ENCODE data around the gene ARHGAP10.

ARHGAP10 gene

GRCh38 chr4:147789596-147789995, 57.7 kb downstream of the ARHGAP10 start:
- DNase-seq: no peak
- Histone ChIP-seq H3K27me3 (ENCODE audit: control insufficient read depth in 1 of 2, insufficient read depth in 1 of 2, low read length in 2 of 2) (no peaks in the 10 kb centered on the region), H3K27ac (ENCODE audit: low read length, poor library complexity, severe bottlenecking) (no peak overlapping the region), H2BK120ac (ENCODE audit: low read depth, low read length) (no peak overlapping the region), H3K4me2 (ENCODE audit: low read length, poor library complexity, severe bottlenecking) (no peak overlapping the region), H3K9me3 (ENCODE audit: control insufficient read depth, low read length) (no peaks in the 10 kb centered on the region), H3K4me3 (ENCODE audit: insufficient read depth in 1 of 2, low read depth in 1 of 2, low read length in 2 of 2) (no peak overlapping the region), H3K4ac (ENCODE audit: low read depth in 1 of 2, low read length in 2 of 2) (no peak overlapping the region), H4K8ac (ENCODE audit: low read length) (no peak overlapping the region), H3K9ac (ENCODE audit: low read length) (no peak overlapping the region), H3K23ac (ENCODE audit: low read length in 2 of 2) (no peak overlapping the region), H3K14ac (ENCODE audit: low read length in 2 of 2) (no peak overlapping the region), H4K91ac (ENCODE audit: low read length) (no peak overlapping the region), H2AFZ (ENCODE audit: low read depth, low read length) (no peak overlapping the region), H2BK12ac (ENCODE audit: low read length in 2 of 2) (no peak overlapping the region), H2BK5ac (ENCODE audit: low read depth, low read length, poor library complexity, severe bottlenecking) (no peak overlapping the region), H2BK15ac (ENCODE audit: low read depth, poor library complexity, severe bottlenecking) (no peak overlapping the region), H3K36me3 (ENCODE audit: control insufficient read depth in 1 of 2, insufficient read depth in 2 of 2, low read depth in 1 of 2, low read length in 2 of 2) (no peaks in the 10 kb centered on the region), H3K79me1 (replicated peaks; ENCODE audit: low read length, poor library complexity, severe bottlenecking) (peaks cover 21% of the 10 kb centered on the region), H2AK5ac (ENCODE audit: low read length, severe bottlenecking) (no peak overlapping the region), H3K18ac (ENCODE audit: low read depth in 1 of 2, low read length in 2 of 2) (no peak overlapping the region), H3K4me1 (ENCODE audit: control insufficient read depth, insufficient read depth, low read depth, low read length) (peaks cover 18% of the 10 kb centered on the region)
- WGBS: 80% methylated on average over 1 of the region's 2 CpGs

GRCh38 chr4:147790412-147790811, 58.5 kb downstream of the ARHGAP10 start:
- WGBS: 100% methylated on average over 1 of the region's 2 CpGs
- no peaks in the 10 kb centered on the region for H3K9me3 ChIP-seq (ENCODE audit: control insufficient read depth, low read length)
- H3K18ac ChIP-seq (ENCODE audit: low read depth in 1 of 2, low read length in 2 of 2): no peak overlapping the region
- H4K91ac ChIP-seq (ENCODE audit: low read length): no peak overlapping the region
- no peak overlapping the region for H3K9ac ChIP-seq (ENCODE audit: low read length)
- H2BK5ac ChIP-seq (ENCODE audit: low read depth, low read length, poor library complexity, severe bottlenecking): no peak overlapping the region
- no peak overlapping the region for H3K27ac ChIP-seq (ENCODE audit: low read length, poor library complexity, severe bottlenecking)
- H3K4me2 ChIP-seq (ENCODE audit: low read length, poor library complexity, severe bottlenecking): no peak overlapping the region
- H3K79me1 ChIP-seq (replicated peaks; ENCODE audit: low read length, poor library complexity, severe bottlenecking): peaks cover 21% of the 10 kb centered on the region
- no peak for DNase-seq
- peak overlapping the region in 1 of 2 experiments; percentile 5 for H3K4me3 ChIP-seq (ENCODE audit: insufficient read depth in 1 of 2, low read depth in 1 of 2, low read length in 2 of 2)
- H2BK15ac ChIP-seq (ENCODE audit: low read depth, poor library complexity, severe bottlenecking): no peak overlapping the region
- no peak overlapping the region for H4K8ac ChIP-seq (ENCODE audit: low read length)
- H3K27me3 ChIP-seq (ENCODE audit: control insufficient read depth in 1 of 2, insufficient read depth in 1 of 2, low read length in 2 of 2): no peaks in the 10 kb centered on the region
- H3K4ac ChIP-seq (ENCODE audit: low read depth in 1 of 2, low read length in 2 of 2): no peak overlapping the region
- H3K4me1 ChIP-seq (ENCODE audit: control insufficient read depth, insufficient read depth, low read depth, low read length): peaks cover 19% of the 10 kb centered on the region
- H2AFZ ChIP-seq (ENCODE audit: low read depth, low read length): no peak overlapping the region
- H2BK120ac ChIP-seq (ENCODE audit: low read depth, low read length): no peak overlapping the region
- H3K36me3 ChIP-seq (ENCODE audit: control insufficient read depth in 1 of 2, insufficient read depth in 2 of 2, low read depth in 1 of 2, low read length in 2 of 2): no peaks in the 10 kb centered on the region
- H3K23ac ChIP-seq (ENCODE audit: low read length in 2 of 2): no peak overlapping the region
- no peak overlapping the region for H2AK5ac ChIP-seq (ENCODE audit: low read length, severe bottlenecking)
- no peak overlapping the region for H3K14ac ChIP-seq (ENCODE audit: low read length in 2 of 2)
- no peak overlapping the region for H2BK12ac ChIP-seq (ENCODE audit: low read length in 2 of 2)

GRCh38 chr4:147791341-147791740, 59.5 kb downstream of the ARHGAP10 start:
- Histone ChIP-seq H2BK12ac (ENCODE audit: low read length in 2 of 2) (no peak overlapping the region), H3K79me1 (replicated peaks; ENCODE audit: low read length, poor library complexity, severe bottlenecking) (peaks cover 21% of the 10 kb centered on the region), H3K23ac (ENCODE audit: low read length in 2 of 2) (no peak overlapping the region), H4K8ac (ENCODE audit: low read length) (no peak overlapping the region), H2BK120ac (ENCODE audit: low read depth, low read length) (no peak overlapping the region), H3K9ac (ENCODE audit: low read length) (no peak overlapping the region), H2BK5ac (ENCODE audit: low read depth, low read length, poor library complexity, severe bottlenecking) (no peak overlapping the region), H3K36me3 (ENCODE audit: control insufficient read depth in 1 of 2, insufficient read depth in 2 of 2, low read depth in 1 of 2, low read length in 2 of 2) (no peaks in the 10 kb centered on the region), H3K9me3 (ENCODE audit: control insufficient read depth, low read length) (no peaks in the 10 kb centered on the region), H2AK5ac (ENCODE audit: low read length, severe bottlenecking) (no peak overlapping the region), H3K18ac (ENCODE audit: low read depth in 1 of 2, low read length in 2 of 2) (no peak overlapping the region), H3K4me1 (ENCODE audit: control insufficient read depth, insufficient read depth, low read depth, low read length) (peaks cover 19% of the 10 kb centered on the region), H4K91ac (ENCODE audit: low read length) (no peak overlapping the region), H3K4me3 (ENCODE audit: insufficient read depth in 1 of 2, low read depth in 1 of 2, low read length in 2 of 2) (no peak overlapping the region), H3K4ac (ENCODE audit: low read depth in 1 of 2, low read length in 2 of 2) (no peak overlapping the region), H3K14ac (ENCODE audit: low read length in 2 of 2) (no peak overlapping the region), H2AFZ (ENCODE audit: low read depth, low read length) (no peak overlapping the region), H3K27ac (ENCODE audit: low read length, poor library complexity, severe bottlenecking) (no peak overlapping the region), H3K4me2 (ENCODE audit: low read length, poor library complexity, severe bottlenecking) (no peak overlapping the region), H2BK15ac (ENCODE audit: low read depth, poor library complexity, severe bottlenecking) (no peak overlapping the region), H3K27me3 (ENCODE audit: control insufficient read depth in 1 of 2, insufficient read depth in 1 of 2, low read length in 2 of 2) (no peaks in the 10 kb centered on the region)
- DNase-seq: no peak
- 99% methylated on average over 15 of the region's 17 CpGs for WGBS

- no peak overlapping the region for H3K27ac ChIP-seq (ENCODE audit: low read length, poor library complexity, severe bottlenecking)
- no peak overlapping the region for H2BK12ac ChIP-seq (ENCODE audit: low read length in 2 of 2)
- peaks cover 19% of the 10 kb centered on the region for H3K4me1 ChIP-seq (ENCODE audit: control insufficient read depth, insufficient read depth, low read depth, low read length)
- no peak overlapping the region for H3K4me3 ChIP-seq (ENCODE audit: insufficient read depth in 1 of 2, low read depth in 1 of 2, low read length in 2 of 2)
- no peak overlapping the region for H3K4ac ChIP-seq (ENCODE audit: low read depth in 1 of 2, low read length in 2 of 2)
- H2BK120ac ChIP-seq (ENCODE audit: low read depth, low read length): no peak overlapping the region
- no peak overlapping the region for H3K4me2 ChIP-seq (ENCODE audit: low read length, poor library complexity, severe bottlenecking)
- H4K91ac ChIP-seq (ENCODE audit: low read length): no peak overlapping the region
- no peak overlapping the region for H2AFZ ChIP-seq (ENCODE audit: low read depth, low read length)
- H3K79me1 ChIP-seq (replicated peaks; ENCODE audit: low read length, poor library complexity, severe bottlenecking): peaks cover 23% of the 10 kb centered on the region
- no peak overlapping the region for H3K23ac ChIP-seq (ENCODE audit: low read length in 2 of 2)
- no peak overlapping the region for H3K9ac ChIP-seq (ENCODE audit: low read length)
- 100% methylated on average over 7 of the region's 8 CpGs for WGBS
- no peak overlapping the region for H4K8ac ChIP-seq (ENCODE audit: low read length)
- no peak overlapping the region for H2BK15ac ChIP-seq (ENCODE audit: low read depth, poor library complexity, severe bottlenecking)
- no peak for DNase-seq
- peaks cover 0 to 3% of the 10 kb centered on the region in 2 experiments for H3K36me3 ChIP-seq (ENCODE audit: control insufficient read depth in 1 of 2, insufficient read depth in 2 of 2, low read depth in 1 of 2, low read length in 2 of 2)
- H3K9me3 ChIP-seq (ENCODE audit: control insufficient read depth, low read length): no peaks in the 10 kb centered on the region
- H2BK5ac ChIP-seq (ENCODE audit: low read depth, low read length, poor library complexity, severe bottlenecking): no peak overlapping the region
- H3K27me3 ChIP-seq (ENCODE audit: control insufficient read depth in 1 of 2, insufficient read depth in 1 of 2, low read length in 2 of 2): no peaks in the 10 kb centered on the region
- no peak overlapping the region for H3K14ac ChIP-seq (ENCODE audit: low read length in 2 of 2)
- H2AK5ac ChIP-seq (ENCODE audit: low read length, severe bottlenecking): no peak overlapping the region
- H3K18ac ChIP-seq (ENCODE audit: low read depth in 1 of 2, low read length in 2 of 2): no peak overlapping the region
Measured at GRCh38 chr4:147791865-147792264, 60.0 kb downstream of the ARHGAP10 start.

Data from mesenchymal stem cell (in vitro differentiated cells and primary cell).